ENCODE measurements around the gene RPL36A.

GRCh38 chrX:101430457-101431078 lies 39.8 kb downstream of the RPL36A start:
- TF ChIP-seq POLR2AphosphoS5 (IDR thresholded peaks at IDR 0.05; ENCODE audit: borderline replicate concordance, low read depth, low read length), result no peak
- no peak for TF ChIP-seq EZH2 (IDR thresholded peaks at IDR 0.05)
- no peak for TF ChIP-seq FOXP2 (optimal IDR thresholded peaks at IDR 0.05; ENCODE audit: control extremely low read depth, extremely low read length, insufficient read depth)

Measured in SK-N-MC (cell line).